Stomach (tissue), 9 donors: Measurements from ENCODE around the gene AP1B1. TPM values are rescaled to one million over a fixed set of nuclear protein-coding genes. Genes with fewer than 3 reads are reported as not detected.

Source experiments
- DNase-seq, 2 donors: peaks; one replicate each; pipeline versions ENCODE4 v3.0.0 to v3.0.0-alpha.2; 2013 to 2019
- H3K27ac ChIP-seq, 5 donors: fragments of 200-600 bp in 4 of 5; sonication (generic) in 4 of 5; one replicate each; pipeline ENCODE4 v1.5.1; 2013 to 2019; ENCODE audit warnings: mild to moderate bottlenecking in 1 of 5, moderate library complexity in 1 of 5
- H3K27me3 ChIP-seq, 3 donors: fragments of 200-600 bp; sonication (generic); one replicate each; pipeline ENCODE4 v1.5.1; 2017 to 2019; ENCODE audit warnings: mixed run types in 1 of 3
- H3K36me3 ChIP-seq, 4 donors: fragments of 200-600 bp; sonication (generic); 1 replicate in 3 of 4; 2 replicates in 1 of 4; pipeline ENCODE4 v1.5.1; 2016 to 2019
- H3K4me1 ChIP-seq, 4 donors: fragments of 200-600 bp; sonication (generic); one replicate each; pipeline ENCODE4 v1.5.1; 2016 to 2019
- H3K4me3 ChIP-seq, 4 donors: fragments of 200-600 bp; sonication (generic) in 3 of 4; one replicate each; pipeline ENCODE4 v1.5.1; 2016 to 2019; ENCODE audit warnings: mild to moderate bottlenecking in 1 of 4
- H3K9me3 ChIP-seq, 4 donors: fragments of 200-600 bp; sonication (generic); one replicate each; pipeline ENCODE4 v1.5.1; 2016 to 2019
- EP300 ChIP-seq: sonication (generic); formaldehyde crosslinking; IDR thresholded peaks from one replicate; pipeline ENCODE4 v1.6.1; 2017; ENCODE audit warnings: antibody characterized with exemption
- POLR2A ChIP-seq, 4 donors: fragments of 450-650 bp; IDR thresholded peaks; one replicate each; pipeline ENCODE4 v1.6.1; 2016; ENCODE audit warnings: antibody characterized with exemption in 4 of 4, control low read depth in 2 of 4, mild to moderate bottlenecking in 1 of 4, moderate library complexity in 1 of 4
- POLR2AphosphoS5 ChIP-seq, 3 donors: sonication (generic); formaldehyde crosslinking; IDR thresholded peaks; one replicate each; pipeline ENCODE4 v1.6.1; 2016; ENCODE audit warnings: antibody characterized with exemption in 3 of 3
- WGBS, 5 donors: extraction: QIAGEN DNeasy Blood & Tissue Kit in 3 of 5; methylation state at CpG; one replicate each; pipeline versions ENCODE4 v1.1.5 to v1.1.7; 2013 to 2018; 5-methylcytosine and 5-hydroxymethylcytosine counted together
- intact Hi-C: fragments of 100-400 bp; cut with DNase I; formaldehyde crosslinking; loops from one replicate; pipeline ENCODE4 v1.15.1; 2023; ENCODE audit warnings: low total_unique reads
- polyA plus RNA-seq, 3 donors: library from polyadenylated mRNA; stranded (reverse); fragments of 200-250 nt; gene quantifications; one replicate each; pipeline ENCODE4 v1.2.3, GENCODE V29; 2013
- total RNA-seq, 5 donors: library from RNA; depleted of rRNA; stranded (reverse); fragments of >200 nt; gene quantifications; one replicate each; pipeline versions ENCODE4 v1.1.0 to v1.2.3, GENCODE V29; 2014 to 2016
- TF ChIP-seq, protein P1 (sequence below), 7 experiments: fragments of 450-650 bp in 4 of 7; fragments of 200-600 bp in 3 of 7; sonication (generic) in 3 of 7; IDR thresholded peaks; one replicate each; pipeline ENCODE4 v1.5.1; 2016 to 2019; ENCODE audit warnings: antibody characterized with exemption in 7 of 7, control low read depth in 2 of 7, mild to moderate bottlenecking in 1 of 7
- donor health status: healthy with polysubstance abuse.
- donor health status: Bipolar disorder and iron deficiency.
- donor health status: healthy.

Gene AP1B1
- total and polyA plus RNA-seq, 8 donors, result 19.8 to 109 (median 43.9) TPM

GRCh38 chr22:29342177-29342576 is 46.2 kb downstream of the AP1B1 start:
- peak overlapping the region in 2 of 5 donors; percentile 21 to 56 for H3K27ac ChIP-seq
- H3K4me3 ChIP-seq, result no peak overlapping the region
- H3K9me3 ChIP-seq, result no peaks in the 10 kb centered on the region
- TF ChIP-seq POLR2AphosphoS5 (IDR thresholded peaks at IDR 0.05), result no peak
- TF ChIP-seq, protein P1, sequence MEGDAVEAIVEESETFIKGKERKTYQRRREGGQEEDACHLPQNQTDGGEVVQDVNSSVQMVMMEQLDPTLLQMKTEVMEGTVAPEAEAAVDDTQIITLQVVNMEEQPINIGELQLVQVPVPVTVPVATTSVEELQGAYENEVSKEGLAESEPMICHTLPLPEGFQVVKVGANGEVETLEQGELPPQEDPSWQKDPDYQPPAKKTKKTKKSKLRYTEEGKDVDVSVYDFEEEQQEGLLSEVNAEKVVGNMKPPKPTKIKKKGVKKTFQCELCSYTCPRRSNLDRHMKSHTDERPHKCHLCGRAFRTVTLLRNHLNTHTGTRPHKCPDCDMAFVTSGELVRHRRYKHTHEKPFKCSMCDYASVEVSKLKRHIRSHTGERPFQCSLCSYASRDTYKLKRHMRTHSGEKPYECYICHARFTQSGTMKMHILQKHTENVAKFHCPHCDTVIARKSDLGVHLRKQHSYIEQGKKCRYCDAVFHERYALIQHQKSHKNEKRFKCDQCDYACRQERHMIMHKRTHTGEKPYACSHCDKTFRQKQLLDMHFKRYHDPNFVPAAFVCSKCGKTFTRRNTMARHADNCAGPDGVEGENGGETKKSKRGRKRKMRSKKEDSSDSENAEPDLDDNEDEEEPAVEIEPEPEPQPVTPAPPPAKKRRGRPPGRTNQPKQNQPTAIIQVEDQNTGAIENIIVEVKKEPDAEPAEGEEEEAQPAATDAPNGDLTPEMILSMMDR (IDR thresholded peaks at IDR 0.05), result no peak
- TF ChIP-seq EP300, result no peak
- TF ChIP-seq POLR2A (IDR thresholded peaks at IDR 0.05), result no peak
- peak in 1 of 2 donors; percentile 6 for DNase-seq
- WGBS, 5 donors, result 79 to 86% (median 82%) methylated on average over 5 to 6 of the region's 6 CpGs
- peaks cover 10 to 64% (median 31%) of the 10 kb centered on the region in 4 donors for H3K4me1 ChIP-seq
- intact Hi-C loops, result no loop called here
- no peaks in the 10 kb centered on the region for H3K27me3 ChIP-seq
- peaks cover 69 to 98% (median 96%) of the 10 kb centered on the region in 4 donors for H3K36me3 ChIP-seq

GRCh38 chr22:29341849-29342127 is 46.6 kb downstream of the AP1B1 start:
- DNase-seq, result no peak
- Histone ChIP-seq H3K27ac (peak overlapping the region in 1 of 5 donors; percentile 21), H3K27me3 (no peaks in the 10 kb centered on the region), H3K4me1 (peaks cover 14 to 64% (median 28%) of the 10 kb centered on the region in 4 donors), H3K36me3 (peaks cover 71 to 98% (median 96%) of the 10 kb centered on the region in 4 donors), H3K9me3 (no peaks in the 10 kb centered on the region), H3K4me3 (no peak overlapping the region)
- 92 to 100% (median 96%) methylated on average over 2 of the region's 2 CpGs for WGBS, 5 donors
- no peak for TF ChIP-seq POLR2AphosphoS5 (IDR thresholded peaks at IDR 0.05)
- intact Hi-C loops, result no loop called here

DNA sequence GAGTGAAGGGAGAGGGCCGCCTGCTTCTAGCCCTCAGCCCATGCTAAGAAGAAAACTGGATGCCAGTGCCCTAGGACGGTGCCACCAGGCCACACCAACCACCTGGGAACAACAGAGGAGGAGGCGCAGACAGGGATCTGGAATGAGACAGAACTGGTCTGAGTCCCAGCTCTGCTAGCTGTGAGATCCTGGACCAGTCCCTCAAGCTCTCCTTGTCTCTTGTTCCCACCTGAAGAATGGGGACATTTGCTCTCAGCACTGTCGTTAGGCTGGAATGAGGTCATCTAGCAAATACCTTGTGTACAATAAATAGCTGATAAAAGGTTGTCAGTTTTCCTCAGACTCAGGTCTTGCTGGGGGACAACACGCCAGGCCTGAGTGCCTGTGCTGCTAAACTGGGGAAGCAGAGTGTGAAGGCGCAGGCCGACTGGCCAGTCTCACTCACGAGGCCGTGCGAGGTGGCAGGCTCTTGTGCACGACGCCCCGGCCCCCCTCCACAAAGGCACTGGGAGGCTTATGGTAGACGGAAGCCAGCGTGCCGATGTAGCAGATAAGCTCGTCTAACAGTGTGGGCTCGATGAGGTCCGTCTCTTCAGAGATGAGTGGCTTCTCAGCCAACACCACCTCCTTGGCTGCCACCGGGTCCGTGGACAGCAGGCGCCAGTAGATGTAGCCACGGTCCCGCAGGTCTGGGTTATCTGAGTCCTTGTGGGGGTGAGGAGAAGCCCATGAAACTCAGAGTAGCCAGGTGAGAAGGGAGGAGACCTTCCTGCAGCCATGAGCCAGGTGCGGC is 47.1 kb downstream of the AP1B1 start:
- Histone ChIP-seq H3K27ac (no peak overlapping the region), H3K27me3 (no peaks in the 10 kb centered on the region), H3K4me1 (peaks cover 15 to 64% (median 23%) of the 10 kb centered on the region in 4 donors), H3K4me3 (no peak overlapping the region), H3K36me3 (peaks cover 74 to 98% (median 96%) of the 10 kb centered on the region in 4 donors), H3K9me3 (no peaks in the 10 kb centered on the region)
- intact Hi-C loops, result no loop called here
- DNase-seq, result peak in 1 of 2 donors; percentile 1
- 90 to 95% (median 94%) methylated on average over 21 to 25 of the region's 25 CpGs for WGBS, 5 donors
- TF ChIP-seq, protein P1 (IDR thresholded peaks at IDR 0.05), result no peak
- no peak for TF ChIP-seq POLR2A (IDR thresholded peaks at IDR 0.05)
- no peak for TF ChIP-seq EP300
- no peak for TF ChIP-seq POLR2AphosphoS5 (IDR thresholded peaks at IDR 0.05)

DNA sequence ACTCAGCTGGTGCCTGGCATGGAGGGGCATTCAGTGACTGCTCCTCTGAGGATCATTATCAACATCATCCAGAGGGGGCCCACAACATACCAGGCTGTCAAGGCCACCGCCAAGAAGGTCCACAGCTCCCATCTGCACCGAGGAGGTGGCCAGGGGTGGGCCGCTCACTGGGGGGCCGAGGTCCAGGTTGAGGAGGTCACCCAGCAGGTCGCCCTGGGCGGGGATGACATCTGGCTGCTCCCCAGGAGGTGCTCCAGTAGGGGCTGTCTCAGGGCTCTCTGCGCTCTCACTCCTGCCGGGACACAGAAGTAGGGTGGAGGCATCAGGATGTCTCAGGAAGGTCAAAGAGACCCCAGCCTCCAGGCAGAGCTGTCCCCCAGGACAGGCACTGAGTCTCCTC is 47.8 kb downstream of the AP1B1 start:
- intact Hi-C loops, result no loop called here
- WGBS, 5 donors, result 89 to 95% (median 93%) methylated on average over 4 to 8 of the region's 8 CpGs; no CpG with 5 or more reads in 1 of the 5 donors
- TF ChIP-seq EP300, result no peak
- TF ChIP-seq POLR2A (IDR thresholded peaks at IDR 0.05), result no peak
- TF ChIP-seq, protein P1 (IDR thresholded peaks at IDR 0.05), result no peak
- TF ChIP-seq POLR2AphosphoS5 (IDR thresholded peaks at IDR 0.05), result no peak
- no peak overlapping the region for H3K27ac ChIP-seq
- H3K27me3 ChIP-seq, result no peaks in the 10 kb centered on the region
- no peak for DNase-seq
- H3K4me1 ChIP-seq, result peaks cover 12 to 59% (median 20%) of the 10 kb centered on the region in 4 donors
- peaks cover 74 to 98% (median 96%) of the 10 kb centered on the region in 4 donors for H3K36me3 ChIP-seq
- H3K9me3 ChIP-seq, result no peaks in the 10 kb centered on the region
- no peak overlapping the region for H3K4me3 ChIP-seq
